Thoracic aorta (tissue), 2 donors: ENCODE data around the gene USP9X. TPM values are rescaled to one million over a fixed set of nuclear protein-coding genes. Genes with fewer than 3 reads are reported as not detected.
A peak's percentile ranks its signal among the peaks of the same experiment; 100 is the strongest.

Source experiments
- ATAC-seq: fragments of 150-250 bp; one replicate; pipeline ENCODE4 v1.8.0; 2017; ENCODE audit warnings: low read depth; ENCODE audit not compliant: insufficient number of reproducible peaks, low FRiP score
- DNase-seq: peaks from one replicate; pipeline ENCODE4 v3.0.0-alpha.2; 2020; ENCODE audit warnings: low spot score
- H3K27ac ChIP-seq, 2 donors: fragments of 200-600 bp; sonication (generic); 1 replicate in 1 of 2; 2 replicates in 1 of 2; pipeline ENCODE4 v1.5.1; 2016; ENCODE audit warnings: mild to moderate bottlenecking in 2 of 2, moderate library complexity in 2 of 2
- H3K27me3 ChIP-seq: fragments of 200-600 bp; sonication (generic); replicated peaks from 2 replicates; pipeline ENCODE4 v1.6.0; 2016; ENCODE audit warnings: mild to moderate bottlenecking; ENCODE audit not compliant: insufficient read depth
- H3K36me3 ChIP-seq: fragments of 200-600 bp; sonication (generic); one replicate; pipeline ENCODE4 v1.5.1; 2016
- H3K4me1 ChIP-seq, 2 donors: fragments of 200-600 bp; sonication (generic); 1 replicate in 1 of 2; 2 replicates in 1 of 2; pipeline versions ENCODE4 v1.5.1 to v1.6.0; 2016; ENCODE audit warnings: low read depth in 2 of 2, mild to moderate bottlenecking in 1 of 2; ENCODE audit not compliant: control insufficient read depth in 1 of 2
- H3K4me3 ChIP-seq: fragments of 200-600 bp; sonication (generic); 2 replicates; pipeline ENCODE4 v1.5.1; 2016; ENCODE audit warnings: mild to moderate bottlenecking
- H3K9me3 ChIP-seq: fragments of 200-600 bp; sonication (generic); 2 replicates; pipeline ENCODE4 v1.5.1; 2016
- total RNA-seq, 2 donors: library from RNA; depleted of rRNA; stranded (reverse); fragments of >200 nt; gene quantifications; one replicate each; pipeline versions ENCODE4 v1.1.0 to v1.2.3, GENCODE V29; 2016
- TF ChIP-seq, protein P1 (sequence below): fragments of 200-600 bp; sonication (generic); IDR thresholded peaks from one replicate; pipeline ENCODE4 v1.5.1; 2019; ENCODE audit warnings: antibody characterized with exemption

Gene USP9X
- total RNA-seq, 2 donors from 2014 or later: 81.4 to 87.8 TPM

DNA sequence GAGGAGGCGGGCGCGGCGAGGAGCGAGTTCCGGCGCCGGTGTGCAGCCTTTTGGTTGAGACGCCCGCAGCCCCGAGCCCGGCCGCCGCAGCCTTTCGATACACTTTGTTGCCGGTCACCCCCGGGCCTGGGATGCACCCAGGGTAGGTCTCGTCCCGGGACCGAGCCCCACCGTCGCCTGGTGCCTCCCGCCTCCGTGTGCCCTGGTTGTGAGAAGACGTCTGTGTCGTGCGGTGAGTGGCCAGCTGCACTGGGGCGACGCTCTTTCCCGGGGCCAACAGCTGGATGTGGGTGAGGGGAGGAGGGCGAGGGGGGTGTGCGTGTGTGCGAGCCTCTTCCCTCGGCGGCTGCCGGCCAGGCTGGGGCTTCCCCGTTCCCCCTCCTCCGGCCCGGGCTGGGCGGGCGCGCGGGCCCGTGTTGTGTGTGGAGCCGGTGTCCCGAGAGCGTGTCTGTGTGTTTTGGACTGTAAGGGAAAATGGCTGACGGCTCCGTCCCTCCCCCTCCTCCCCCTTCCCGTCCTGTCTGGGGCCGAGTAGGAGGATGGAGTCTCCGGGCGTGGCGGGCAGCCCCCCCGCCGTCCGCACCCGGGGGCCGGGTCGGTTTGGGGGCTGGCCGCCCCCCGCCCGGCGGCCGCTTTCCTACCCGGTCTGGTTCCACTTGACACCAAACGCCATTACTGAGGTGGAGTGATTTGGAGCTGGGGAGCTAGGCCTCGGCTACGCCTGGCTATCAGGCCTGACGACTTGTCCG is 807 bp downstream of the USP9X start:
- TF ChIP-seq, protein P1, sequence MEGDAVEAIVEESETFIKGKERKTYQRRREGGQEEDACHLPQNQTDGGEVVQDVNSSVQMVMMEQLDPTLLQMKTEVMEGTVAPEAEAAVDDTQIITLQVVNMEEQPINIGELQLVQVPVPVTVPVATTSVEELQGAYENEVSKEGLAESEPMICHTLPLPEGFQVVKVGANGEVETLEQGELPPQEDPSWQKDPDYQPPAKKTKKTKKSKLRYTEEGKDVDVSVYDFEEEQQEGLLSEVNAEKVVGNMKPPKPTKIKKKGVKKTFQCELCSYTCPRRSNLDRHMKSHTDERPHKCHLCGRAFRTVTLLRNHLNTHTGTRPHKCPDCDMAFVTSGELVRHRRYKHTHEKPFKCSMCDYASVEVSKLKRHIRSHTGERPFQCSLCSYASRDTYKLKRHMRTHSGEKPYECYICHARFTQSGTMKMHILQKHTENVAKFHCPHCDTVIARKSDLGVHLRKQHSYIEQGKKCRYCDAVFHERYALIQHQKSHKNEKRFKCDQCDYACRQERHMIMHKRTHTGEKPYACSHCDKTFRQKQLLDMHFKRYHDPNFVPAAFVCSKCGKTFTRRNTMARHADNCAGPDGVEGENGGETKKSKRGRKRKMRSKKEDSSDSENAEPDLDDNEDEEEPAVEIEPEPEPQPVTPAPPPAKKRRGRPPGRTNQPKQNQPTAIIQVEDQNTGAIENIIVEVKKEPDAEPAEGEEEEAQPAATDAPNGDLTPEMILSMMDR: no peak

GRCh38 chrX:41086627-41086932 is 1.3 kb downstream of the USP9X start:
- TF ChIP-seq, protein P1: no peak
- peak overlapping the region; percentile 81 for H3K4me3 ChIP-seq

More for the DNA sequence above, 807 bp downstream of the USP9X start:
- Histone ChIP-seq H3K9me3 (no peaks in the 10 kb centered on the region), H3K27ac (peak overlapping the region; percentile 96 to 98), H3K36me3 (no peaks in the 10 kb centered on the region), H3K4me3 (peak overlapping the region; percentile 81), H3K27me3 (no peaks in the 10 kb centered on the region), H3K4me1 (peaks cover 0 to 7% of the 10 kb centered on the region in 2 donors)
- ATAC-seq (no peak), DNase-seq (no peak)

GRCh38 chrX:41087201-41087600 is 2.0 kb downstream of the USP9X start:
- H3K9me3 ChIP-seq: no peaks in the 10 kb centered on the region
- no peaks in the 10 kb centered on the region for H3K27me3 ChIP-seq
- peak overlapping the region in 1 of 2 donors; percentile 96 for H3K27ac ChIP-seq
- TF ChIP-seq, protein P1: no peak
- DNase-seq (no peak), ATAC-seq (no peak)
- peak overlapping the region; percentile 81 for H3K4me3 ChIP-seq
- no peaks in the 10 kb centered on the region for H3K36me3 ChIP-seq
- peaks cover 4 to 9% of the 10 kb centered on the region in 2 donors for H3K4me1 ChIP-seq

More at GRCh38 chrX:41086627-41086932, 1.3 kb downstream of the USP9X start:
- Histone ChIP-seq H3K27ac (peak overlapping the region; percentile 96 to 98), H3K36me3 (no peaks in the 10 kb centered on the region), H3K4me1 (peaks cover 0 to 7% of the 10 kb centered on the region in 2 donors), H3K9me3 (no peaks in the 10 kb centered on the region), H3K27me3 (no peaks in the 10 kb centered on the region)
- ATAC-seq (no peak), DNase-seq (no peak)

- ATAC-seq (no peak), DNase-seq (no peak)
- no peaks in the 10 kb centered on the region for H3K27me3 ChIP-seq
- H3K4me1 ChIP-seq: peaks cover 8 to 35% of the 10 kb centered on the region in 2 donors
- TF ChIP-seq, protein P1: no peak
- H3K36me3 ChIP-seq: no peaks in the 10 kb centered on the region
- H3K9me3 ChIP-seq: no peaks in the 10 kb centered on the region
- H3K27ac ChIP-seq: no peak overlapping the region
- peak overlapping the region; percentile 24 for H3K4me3 ChIP-seq
Observed at GRCh38 chrX:41090568-41091238, 5.5 kb downstream of the USP9X start.

DNA sequence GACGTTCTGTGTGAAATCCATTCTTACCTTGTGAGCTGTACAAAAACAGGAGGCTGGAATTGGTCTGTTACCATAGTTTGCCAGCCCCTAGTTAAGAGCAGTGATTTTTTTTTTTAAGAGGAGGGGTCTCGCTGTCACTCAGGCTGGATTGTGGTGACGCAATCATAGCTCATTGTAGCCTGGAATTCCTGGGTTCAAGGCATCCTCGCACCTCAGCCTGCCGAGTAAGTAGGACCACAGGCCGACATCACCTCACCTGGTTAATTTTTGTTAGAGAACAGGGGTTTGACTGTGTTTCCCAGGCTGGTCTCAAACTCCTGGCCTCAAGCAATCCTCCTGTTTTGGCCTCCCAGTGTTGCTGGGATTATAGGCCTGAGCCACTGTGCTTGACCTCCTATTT is 7.5 kb downstream of the USP9X start:
- H3K27me3 ChIP-seq: no peaks in the 10 kb centered on the region
- H3K36me3 ChIP-seq: no peaks in the 10 kb centered on the region
- H3K27ac ChIP-seq: no peak overlapping the region
- no peak for DNase-seq
- H3K9me3 ChIP-seq: no peaks in the 10 kb centered on the region
- no peak overlapping the region for H3K4me3 ChIP-seq
- TF ChIP-seq, protein P1: no peak
- ATAC-seq: no peak
- H3K4me1 ChIP-seq: peaks cover 18 to 55% of the 10 kb centered on the region in 2 donors
